ENCODE results near the gene LMO2.
"Not testable (repeated sequence)": the region's sequence is repeated elsewhere in the genome, so short reads cannot be mapped to it uniquely, and the experiment has no call there.

Gene LMO2

DNA sequence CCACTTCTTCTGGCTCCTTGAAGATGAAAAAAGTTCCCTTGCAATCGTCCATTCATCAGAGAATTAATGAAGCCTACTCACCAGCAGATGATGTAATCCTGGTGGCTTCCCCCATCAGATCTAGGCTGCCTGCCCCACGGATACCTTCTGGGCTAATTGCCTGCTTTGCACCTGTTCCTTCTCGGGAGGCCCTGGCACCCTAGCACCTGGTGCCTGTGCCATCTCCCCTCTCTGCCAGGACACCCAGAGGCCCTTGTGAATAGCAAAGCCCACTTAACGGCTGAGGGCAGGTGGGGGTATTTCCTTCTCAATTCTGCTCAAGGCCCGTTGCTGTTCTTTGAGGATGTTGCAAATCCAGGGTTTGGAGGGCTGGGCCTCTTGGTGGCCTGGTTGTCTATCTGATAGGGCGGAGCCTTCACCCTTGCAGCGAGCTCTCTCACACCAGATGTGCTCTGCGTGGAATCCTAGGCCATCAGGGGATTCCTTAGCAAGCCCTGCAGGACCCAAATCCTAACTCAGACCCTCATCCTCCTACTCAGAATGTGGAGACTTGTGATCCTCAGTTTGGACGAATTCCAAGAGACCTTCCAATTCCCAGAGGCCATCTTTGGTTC lies at the start of gene LMO2:
Gene LMO2 (minus strand): TSS at position 363 of the 614 bp plus-strand sequence. CDS start 22,360 bp downstream, outside the sequence.
- no peak for DNase-seq

- no peak for DNase-seq
Measured at GRCh38 chr11:33940538-33940815, 48.6 kb upstream of the LMO2 start.

- no peak for DNase-seq
Measured at GRCh38 chr11:33936725-33937604, 45.1 kb upstream of the LMO2 start.

- no peak for DNase-seq
Measured at GRCh38 chr11:33935461-33936456, 43.9 kb upstream of the LMO2 start.

GRCh38 chr11:33935005-33935404 lies 43.1 kb upstream of the LMO2 start:
- no peak for DNase-seq

DNA sequence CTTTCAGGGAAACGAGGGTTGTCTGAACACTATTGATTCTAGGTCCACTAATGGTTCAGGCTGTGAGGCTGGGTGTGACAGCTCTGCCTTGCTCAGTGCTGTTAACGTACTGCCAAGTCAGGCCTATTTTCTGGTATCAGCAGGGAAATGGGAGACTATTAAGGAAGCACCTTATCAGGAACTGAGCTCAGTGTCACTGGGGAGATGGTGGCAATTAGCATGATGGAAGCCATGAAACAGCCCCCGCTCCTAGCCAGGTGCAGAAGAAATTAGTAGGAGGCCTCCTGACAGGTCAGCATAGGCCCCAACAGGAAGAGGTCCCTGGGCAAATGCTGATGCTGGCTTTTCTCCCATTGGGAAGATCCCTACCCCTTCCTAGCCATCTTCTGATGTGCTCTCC lies 42.6 kb upstream of the LMO2 start:
- DNase-seq = no peak

DNA sequence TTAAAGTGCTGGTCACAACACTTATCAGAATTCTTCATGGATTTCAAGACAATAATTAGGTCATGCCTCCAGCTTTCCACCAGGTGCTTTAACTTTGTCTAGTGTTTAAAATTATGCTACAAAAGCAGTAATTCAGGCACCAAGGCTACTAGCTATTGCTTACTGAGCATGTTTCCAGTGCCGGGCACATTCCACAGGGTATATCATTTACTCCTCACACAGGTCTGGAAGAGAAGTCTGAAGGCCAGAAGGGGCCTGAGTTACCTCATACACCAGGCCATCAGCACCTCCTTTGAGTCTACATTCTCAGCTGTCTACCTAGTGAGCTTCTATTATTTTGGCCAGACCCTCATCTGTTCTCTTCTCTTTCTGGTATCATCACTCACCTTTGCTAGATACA lies 41.7 kb upstream of the LMO2 start:
- DNase-seq = no peak

DNA sequence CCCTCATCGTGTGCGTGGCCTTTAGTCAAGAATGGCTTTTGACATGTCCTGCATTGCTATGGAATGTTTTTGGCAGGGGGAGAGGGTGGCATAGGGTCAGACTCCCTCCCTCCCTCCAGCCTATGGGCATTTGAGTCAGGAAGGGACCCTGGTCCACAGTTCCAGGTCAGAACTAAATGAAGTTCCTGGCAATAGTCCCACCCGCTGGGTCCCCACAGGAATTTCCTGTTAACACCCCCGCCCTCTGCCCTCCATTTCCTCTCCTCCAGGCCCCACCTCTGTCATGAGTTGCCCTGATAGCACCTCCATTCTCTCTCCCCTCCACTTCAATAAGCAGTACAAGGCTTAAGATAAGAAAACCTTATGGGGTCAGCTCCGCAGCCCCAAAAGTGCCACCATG lies 40.8 kb upstream of the LMO2 start:
- no peak for DNase-seq

DNA sequence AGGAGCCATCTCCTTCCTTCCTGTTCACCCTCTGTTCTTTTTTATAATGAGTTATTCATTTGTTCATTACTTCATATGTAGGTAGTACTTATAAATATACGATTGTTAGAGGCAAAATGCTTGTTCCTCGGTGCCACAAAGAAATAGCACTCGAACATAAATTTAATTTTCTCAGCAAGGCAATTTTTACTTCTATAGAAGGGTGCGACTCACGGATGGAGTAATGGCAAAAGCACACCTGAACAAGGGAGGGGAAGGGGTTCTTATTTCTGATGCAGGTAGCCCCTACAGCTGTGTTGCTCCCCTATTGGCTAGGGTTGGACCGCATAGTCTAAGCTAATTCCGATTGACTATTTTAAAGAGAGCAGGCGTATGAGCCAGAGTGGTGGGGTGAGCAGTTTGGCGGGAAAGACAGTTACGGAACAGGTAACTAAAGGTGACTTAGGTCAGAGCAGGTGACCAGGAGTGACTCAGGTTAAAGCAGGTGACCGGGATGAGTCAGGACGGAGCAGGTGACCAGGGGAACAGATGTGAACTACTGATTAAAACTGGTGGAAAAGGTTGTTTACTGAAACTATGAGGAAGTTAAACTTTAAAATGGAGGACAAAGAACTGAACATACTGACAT lies 40.0 kb upstream of the LMO2 start:
- not testable (repeated sequence) for DNase-seq

DNA sequence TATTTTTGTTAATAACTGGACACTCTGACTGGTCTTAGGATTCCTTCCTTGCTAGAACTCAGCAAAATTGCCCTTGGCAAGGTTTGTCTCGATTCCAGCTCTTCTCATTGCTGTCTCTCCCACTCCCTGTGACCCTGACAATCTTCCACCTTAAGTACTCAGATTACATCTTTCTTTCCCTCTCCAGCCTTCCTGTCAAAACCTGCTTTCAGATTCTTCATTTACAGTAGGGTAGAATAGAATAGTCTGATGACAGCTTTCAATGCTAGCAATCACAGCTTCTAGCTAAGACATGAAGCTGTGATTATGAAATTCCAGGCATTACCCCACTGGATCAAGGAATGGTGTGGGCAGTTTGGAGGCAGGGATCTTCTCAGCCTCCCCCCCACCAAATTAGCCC lies 39.2 kb upstream of the LMO2 start:
- no peak for DNase-seq

GRCh38 chr11:33930317-33931021 lies 38.6 kb upstream of the LMO2 start:
- DNase-seq = peak; percentile 16

DNA sequence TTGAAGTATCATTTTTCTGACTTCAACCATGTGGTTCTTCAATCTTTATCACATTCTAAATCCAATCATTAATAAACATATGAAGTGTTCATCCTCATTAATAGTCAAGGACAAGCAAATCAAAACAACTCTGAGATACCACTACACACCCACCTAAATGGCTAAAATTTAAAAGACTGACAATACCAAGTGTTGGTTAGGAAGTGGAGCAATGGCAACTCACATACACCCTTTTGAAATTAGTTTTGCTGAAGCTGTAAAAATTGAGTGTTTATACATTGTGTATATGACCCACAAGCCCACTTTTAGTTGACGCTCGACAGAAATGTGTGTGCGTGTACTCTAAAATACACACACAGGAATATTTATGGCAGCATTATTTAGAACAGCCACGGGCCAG lies 36.7 kb upstream of the LMO2 start:
- no peak for DNase-seq

DNA sequence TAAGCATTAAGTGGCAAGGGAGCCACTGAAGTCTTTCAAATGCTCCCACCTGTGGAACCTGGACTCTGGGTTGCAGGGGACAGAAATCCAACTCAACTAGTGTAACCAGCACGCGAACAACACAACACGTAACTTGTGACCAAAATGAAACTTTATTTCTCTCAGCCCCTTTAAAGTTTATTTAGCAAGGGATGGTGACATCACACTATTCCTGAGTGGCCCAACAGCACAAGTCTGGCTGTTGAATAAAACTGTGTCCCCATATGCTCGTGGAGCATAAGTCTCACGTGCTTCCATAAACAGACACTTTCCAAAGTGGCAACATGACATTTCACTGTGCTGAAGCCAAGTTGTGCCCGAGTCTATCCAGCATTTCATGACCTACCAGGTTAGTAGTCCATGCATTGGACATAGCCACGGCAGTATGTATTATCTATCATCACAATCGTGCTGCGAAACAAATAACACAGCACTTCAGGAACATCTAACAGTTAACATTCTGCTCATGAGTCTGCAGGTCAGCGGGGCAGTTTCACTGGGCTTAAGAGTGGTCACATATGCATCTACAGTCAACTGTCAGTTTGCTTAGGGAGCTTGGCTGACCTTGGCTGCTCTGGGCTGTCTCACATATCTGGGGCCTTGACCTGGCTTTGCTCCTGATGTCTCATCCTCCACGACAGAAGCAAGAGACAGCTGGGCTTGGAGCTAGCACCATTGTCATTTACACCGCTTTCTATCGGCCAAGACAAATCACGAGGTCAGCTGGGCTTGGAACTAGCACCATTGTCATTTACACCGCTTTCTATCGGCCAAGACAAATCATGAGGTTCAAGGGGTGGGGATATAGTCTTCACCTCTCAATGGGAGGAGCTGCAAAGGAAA lies 35.0 kb upstream of the LMO2 start:
- DNase-seq = no peak

DNA sequence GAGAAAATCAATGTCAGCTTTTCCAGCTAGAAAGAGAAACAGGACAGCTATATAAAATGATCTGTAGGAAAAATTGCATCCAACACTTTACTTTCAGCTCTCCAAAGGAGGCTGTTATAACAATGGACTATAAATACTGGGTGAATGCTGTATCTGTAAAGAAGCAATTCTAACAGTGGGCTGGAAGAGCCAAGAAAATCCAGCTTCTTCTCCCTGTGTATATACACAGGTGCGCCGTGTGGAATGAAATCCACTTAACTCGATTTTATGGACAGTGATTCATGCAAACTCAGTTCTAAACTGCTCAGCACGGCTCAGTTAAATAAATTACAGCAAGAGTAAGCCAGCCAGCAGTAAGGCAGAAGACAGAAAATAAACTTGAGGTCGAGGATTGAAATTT lies 32.5 kb upstream of the LMO2 start:
- DNase-seq = no peak

GRCh38 chr11:33923626-33924025 lies 31.8 kb upstream of the LMO2 start:
- no peak for DNase-seq

DNA sequence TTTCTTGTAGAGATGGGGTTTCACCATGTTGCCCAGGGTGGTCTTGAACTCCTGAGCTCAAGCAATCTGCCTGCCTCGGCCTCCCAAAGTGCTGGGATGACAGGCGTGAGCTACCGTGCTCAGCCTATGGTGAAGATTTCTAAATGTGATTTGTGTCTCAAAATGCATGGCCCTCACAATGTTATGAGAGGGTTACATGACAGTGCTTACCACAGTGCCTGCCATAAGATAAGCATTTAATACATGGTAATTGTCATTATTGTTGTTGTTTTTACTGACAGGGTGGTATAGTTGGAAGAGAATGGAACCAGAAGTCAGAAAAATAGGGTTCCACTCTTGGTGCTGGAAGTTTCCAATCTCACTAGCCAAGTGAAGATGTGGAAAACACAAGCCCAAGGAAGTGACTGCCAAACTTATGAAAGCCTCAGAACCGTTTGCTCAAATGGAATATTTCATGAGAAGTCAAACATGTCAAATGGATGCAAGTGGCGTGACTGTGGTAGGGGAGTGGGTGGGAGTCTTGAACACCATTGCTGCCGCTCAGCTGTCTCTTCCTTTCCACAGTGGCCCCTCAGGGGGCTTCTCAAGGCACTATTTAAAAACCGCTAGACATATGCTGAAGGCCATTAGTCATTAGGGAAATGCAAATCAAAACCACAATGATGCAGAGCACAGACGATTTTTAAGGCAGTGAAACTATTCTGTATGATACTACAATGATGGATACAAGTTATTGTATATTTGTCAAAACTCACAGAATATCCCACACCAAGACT lies 29.1 kb upstream of the LMO2 start:
- no peak for DNase-seq

DNA sequence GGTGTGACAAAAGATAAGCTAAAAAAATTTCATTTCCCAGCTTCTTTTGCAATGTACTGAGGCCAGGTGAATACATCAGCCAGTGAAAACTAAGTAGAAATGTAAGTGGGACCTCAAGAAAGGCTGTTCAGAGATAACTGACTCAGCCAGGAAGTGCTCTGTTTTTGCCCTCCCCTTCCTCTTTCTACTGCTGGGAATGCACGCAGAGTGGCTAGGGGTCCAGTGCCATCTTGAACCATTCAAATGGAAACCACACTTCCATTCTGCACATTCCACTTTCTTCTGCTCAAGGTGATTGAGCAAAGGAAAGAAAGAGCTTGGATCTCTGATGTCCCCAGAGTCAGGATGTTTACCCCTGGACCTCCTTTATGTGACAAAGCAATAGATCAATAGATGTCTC lies 27.8 kb upstream of the LMO2 start:
- DNase-seq = no peak

- DNase-seq = not testable (repeated sequence)
Measured at GRCh38 chr11:33917402-33917801, 25.5 kb upstream of the LMO2 start.

DNA sequence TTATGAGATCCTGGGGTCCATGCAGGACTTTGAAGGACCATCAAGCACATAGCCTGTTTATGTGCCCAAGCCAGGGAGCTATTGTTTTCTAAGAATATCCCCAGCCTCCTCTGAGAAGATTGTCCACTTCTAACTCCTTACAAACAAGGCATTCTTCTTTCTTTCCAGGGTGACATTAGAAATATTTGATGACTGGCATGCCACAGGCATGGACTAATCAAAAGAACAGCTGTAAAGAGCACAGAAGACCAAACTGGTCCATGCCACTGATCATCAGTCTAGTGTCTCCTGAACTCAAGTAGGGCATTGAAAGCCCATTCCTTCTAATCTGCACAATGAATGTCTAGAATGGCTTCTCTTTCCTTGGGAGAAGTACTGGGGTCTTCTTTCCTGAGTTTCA lies 24.9 kb upstream of the LMO2 start:
- DNase-seq = no peak

GRCh38 chr11:33915526-33915925 lies 23.6 kb upstream of the LMO2 start:
- no peak for DNase-seq
